Measurements from ENCODE around the gene MSANTD2.

DNA sequence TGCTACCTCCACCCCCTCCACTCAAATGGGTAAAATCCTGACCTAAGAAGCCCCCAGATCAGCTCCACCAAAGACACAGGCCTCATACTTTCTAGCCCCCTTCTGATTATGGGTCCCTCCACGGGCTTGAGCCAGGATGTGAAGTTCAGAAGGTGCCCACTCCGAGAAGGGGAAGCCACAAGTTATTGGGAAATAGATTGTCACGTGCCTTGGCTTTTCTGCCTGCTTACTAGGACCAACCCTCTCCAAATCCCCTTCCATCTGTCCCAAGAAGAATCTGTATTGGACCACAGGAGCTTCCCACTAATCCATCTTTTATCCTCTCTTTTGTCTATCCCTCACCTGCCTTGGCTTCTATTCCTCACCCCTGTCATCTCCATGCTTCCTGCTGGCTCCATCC is 63.5 kb downstream of the MSANTD2 start:
- TF ChIP-seq, protein P1, sequence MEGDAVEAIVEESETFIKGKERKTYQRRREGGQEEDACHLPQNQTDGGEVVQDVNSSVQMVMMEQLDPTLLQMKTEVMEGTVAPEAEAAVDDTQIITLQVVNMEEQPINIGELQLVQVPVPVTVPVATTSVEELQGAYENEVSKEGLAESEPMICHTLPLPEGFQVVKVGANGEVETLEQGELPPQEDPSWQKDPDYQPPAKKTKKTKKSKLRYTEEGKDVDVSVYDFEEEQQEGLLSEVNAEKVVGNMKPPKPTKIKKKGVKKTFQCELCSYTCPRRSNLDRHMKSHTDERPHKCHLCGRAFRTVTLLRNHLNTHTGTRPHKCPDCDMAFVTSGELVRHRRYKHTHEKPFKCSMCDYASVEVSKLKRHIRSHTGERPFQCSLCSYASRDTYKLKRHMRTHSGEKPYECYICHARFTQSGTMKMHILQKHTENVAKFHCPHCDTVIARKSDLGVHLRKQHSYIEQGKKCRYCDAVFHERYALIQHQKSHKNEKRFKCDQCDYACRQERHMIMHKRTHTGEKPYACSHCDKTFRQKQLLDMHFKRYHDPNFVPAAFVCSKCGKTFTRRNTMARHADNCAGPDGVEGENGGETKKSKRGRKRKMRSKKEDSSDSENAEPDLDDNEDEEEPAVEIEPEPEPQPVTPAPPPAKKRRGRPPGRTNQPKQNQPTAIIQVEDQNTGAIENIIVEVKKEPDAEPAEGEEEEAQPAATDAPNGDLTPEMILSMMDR (IDR thresholded peaks at IDR 0.05) = no peak
- TF ChIP-seq POLR2A (IDR thresholded peaks at IDR 0.05) = no peak
